Posterior cingulate gyrus (tissue), 11 donors: ENCODE results near the gene EN2.

Source experiments
- DNase-seq, 10 donors: peaks; one replicate each; pipeline versions ENCODE4 v3.0.0 to v3.0.0-alpha.2; 2020 to 2021; ENCODE audit warnings: mixed read lengths in 3 of 10
- intact Hi-C: fragments of 100-400 bp; cut with DNase I; formaldehyde crosslinking; loops from one replicate; pipeline ENCODE4 v1.15.1; 2023

Gene EN2

GRCh38 chr7:155460926-155461613 is 3.1 kb downstream of the EN2 start:
- intact Hi-C loops = no loop called here
- DNase-seq = peak in 2 of 10 donors; percentile 60 to 61

- DNase-seq = peak in 2 of 10 donors; percentile 46 to 53
- intact Hi-C loops = no loop called here
Measured at GRCh38 chr7:155461631-155462030, 3.7 kb downstream of the EN2 start.

DNA sequence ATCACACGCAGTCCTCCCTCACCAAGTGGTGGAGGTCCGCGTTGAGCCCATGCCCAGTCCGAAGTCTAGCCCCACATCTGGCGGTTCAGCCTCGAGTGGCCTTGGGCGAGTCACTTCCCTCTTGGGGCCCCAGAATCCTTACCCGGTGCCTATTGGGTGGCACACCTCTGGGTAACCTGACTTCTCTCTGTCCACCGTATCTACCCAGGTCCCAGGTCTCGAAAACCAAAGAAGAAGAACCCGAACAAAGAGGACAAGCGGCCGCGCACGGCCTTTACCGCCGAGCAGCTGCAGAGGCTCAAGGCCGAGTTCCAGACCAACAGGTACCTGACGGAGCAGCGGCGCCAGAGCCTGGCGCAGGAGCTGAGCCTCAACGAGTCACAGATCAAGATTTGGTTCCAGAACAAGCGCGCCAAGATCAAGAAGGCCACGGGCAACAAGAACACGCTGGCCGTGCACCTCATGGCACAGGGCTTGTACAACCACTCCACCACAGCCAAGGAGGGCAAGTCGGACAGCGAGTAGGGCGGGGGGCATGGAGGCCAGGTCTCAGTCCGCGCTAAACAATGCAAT is 4.3 kb downstream of the EN2 start:
- DNase-seq = peak in 2 of 10 donors; percentile 58 to 80
- intact Hi-C loops = no loop called here

DNA sequence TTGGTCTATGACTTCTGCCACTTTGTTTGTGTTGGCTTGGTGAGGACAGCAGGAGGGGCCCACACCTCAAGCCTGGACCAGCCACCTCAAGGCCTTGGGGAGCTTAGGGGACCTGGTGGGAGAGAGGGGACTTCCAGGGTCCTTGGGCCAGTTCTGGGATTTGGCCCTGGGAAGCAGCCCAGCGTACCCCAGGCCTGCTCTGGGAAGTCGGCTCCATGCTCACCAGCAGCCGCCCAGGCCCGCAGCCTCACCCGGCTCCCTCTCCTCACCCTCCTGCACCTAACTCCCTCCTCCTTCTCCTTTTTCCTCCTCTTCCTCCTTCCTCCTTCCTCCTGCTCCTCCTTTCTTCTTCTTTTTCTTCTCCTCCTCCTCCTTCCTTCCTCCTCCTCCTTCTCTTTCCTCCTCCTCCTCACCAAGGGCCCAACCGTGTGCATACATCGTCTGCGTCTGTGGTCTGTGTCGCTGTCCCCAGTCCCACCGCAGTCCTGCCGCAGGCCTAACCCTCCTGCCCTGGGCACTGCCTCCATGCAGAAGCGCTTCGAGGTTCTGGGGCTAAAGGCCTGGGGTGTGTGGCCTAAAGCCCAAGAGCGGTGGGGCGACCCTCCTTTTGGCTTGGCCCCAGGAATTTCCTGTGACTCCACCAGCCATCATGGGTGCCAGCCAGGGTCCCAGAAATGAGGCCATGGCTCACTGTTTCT is 5.3 kb downstream of the EN2 start:
- DNase-seq = peak in 2 of 10 donors; percentile 59 to 61

GRCh38 chr7:155464183-155464582 is 6.3 kb downstream of the EN2 start:
- peak in 1 of 10 donors; percentile 24 for DNase-seq
- intact Hi-C loops = no loop called here

More for the DNA sequence above, 5.3 kb downstream of the EN2 start:
- intact Hi-C loops = no loop called here

GRCh38 chr7:155464948-155465739 is 7.2 kb downstream of the EN2 start:
- DNase-seq = peak in 2 of 10 donors; percentile 44 to 52
- intact Hi-C loops = no loop called here

DNA sequence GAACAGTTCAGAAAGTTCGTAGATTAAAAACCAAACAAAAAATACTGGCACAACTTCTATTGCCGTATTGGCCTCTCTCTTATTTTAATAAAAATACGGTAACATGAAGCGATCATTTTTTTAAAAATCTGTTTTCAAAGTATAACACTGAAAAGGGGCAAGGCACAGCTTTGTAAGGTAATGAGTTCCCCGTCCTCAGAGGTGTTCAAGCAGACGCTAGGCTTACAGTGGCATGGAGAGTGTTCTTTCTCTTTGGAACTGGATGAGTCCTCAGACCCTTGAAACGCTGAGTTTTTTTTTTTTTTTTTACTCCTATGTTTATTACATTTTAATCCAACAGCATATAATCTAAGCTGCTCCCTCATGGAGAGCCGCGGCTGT is 7.8 kb downstream of the EN2 start:
- intact Hi-C loops = no loop called here
- DNase-seq = no peak

DNA sequence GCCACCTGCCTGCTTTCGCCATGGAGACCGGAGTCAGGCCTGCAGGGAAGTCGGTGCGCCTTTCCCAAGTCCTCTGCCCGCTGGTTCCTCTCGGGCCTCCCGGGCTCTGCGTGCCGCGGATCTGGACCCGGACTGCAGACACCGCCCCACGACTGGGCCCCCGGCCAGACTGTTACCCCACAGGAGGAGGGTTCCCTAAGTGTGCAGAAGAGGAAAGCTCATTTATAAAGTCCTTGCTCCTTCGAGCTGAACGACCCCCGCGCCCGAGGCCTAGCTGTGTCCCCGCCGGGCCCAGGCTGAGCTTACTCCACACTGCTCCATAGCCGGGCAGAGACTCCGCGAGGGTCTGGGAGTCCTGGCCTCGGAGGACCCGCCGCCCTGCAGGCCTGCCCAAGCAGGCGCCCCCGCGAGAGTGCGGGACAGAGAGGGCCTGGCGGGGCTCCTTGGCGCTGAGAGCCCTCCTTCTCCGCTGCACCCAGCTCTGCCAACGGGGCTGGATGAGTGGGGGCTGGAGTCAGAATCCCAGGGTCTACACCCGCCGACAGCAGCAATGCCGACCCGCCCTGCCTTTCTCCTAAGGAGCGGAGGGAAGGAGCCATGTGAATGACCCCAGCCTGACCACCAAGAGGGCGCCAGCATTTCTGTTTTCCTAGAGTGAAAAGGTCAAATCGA is 8.3 kb downstream of the EN2 start:
- intact Hi-C loops = no loop called here
- DNase-seq = peak in 2 of 10 donors; percentile 54 to 82

GRCh38 chr7:155466814-155467733 is 9.1 kb downstream of the EN2 start:
- intact Hi-C loops = no loop called here
- peak in 2 of 10 donors; percentile 70 to 72 for DNase-seq

DNA sequence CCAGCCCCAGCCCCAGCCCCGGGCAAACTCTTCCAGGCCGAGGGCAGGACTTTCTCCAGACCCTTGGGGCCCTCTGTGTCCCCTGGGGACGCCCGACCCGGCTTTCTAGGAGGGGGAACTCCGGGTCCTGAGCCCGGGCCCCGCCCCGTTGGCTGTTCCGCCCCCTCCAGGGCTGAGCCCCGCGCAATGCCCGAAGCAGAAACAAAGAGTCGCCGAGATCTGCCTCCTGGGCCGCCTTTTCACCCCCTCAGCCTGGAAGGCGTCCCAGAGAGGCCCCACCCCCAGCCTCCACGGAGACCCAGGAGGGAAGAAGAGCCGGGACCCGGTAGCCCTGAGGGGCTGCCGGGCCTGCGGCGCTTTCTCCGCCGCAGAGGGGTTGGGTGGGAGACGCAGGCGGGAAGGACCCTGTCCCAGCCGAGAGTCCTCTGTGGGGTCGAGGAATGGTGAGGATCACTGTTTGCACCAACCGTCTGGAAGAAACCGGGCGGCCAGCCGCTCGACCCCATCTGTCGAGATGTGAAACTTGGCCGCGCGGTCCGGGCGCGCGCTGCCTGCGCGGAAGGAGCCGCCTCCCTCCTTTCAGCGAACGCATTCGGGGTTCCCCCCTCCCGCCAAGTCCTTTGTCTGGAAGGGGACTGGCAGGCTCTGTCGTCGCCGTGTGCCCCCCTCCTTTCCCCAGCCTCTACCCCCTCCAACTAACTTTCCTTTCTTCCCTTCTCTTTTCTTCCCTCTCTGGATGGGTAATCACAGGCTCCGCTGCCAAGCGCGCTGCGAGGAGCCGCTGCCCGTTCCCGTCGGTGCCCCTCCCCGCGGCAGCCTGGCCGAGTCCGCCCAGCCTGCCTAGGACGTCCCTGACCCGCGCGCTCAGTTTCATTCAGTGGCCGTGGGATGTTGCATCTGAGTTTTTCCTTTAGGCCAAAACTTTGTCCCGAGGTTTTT is 10.2 kb downstream of the EN2 start:
- intact Hi-C loops = no loop called here
- peak in 2 of 10 donors; percentile 24 to 80 for DNase-seq

- no peak for DNase-seq
- intact Hi-C loops = no loop called here
Measured at GRCh38 chr7:155468785-155469148, 10.8 kb downstream of the EN2 start.

GRCh38 chr7:155469311-155470185 is 11.6 kb downstream of the EN2 start:
- intact Hi-C loops = no loop called here
- DNase-seq = no peak

GRCh38 chr7:155470186-155470487 is 12.2 kb downstream of the EN2 start:
- intact Hi-C loops = no loop called here
- DNase-seq = peak in 1 of 10 donors; percentile 61

- DNase-seq = peak in 1 of 10 donors; percentile 50
Measured at GRCh38 chr7:155470686-155471638, 13.0 kb downstream of the EN2 start.

DNA sequence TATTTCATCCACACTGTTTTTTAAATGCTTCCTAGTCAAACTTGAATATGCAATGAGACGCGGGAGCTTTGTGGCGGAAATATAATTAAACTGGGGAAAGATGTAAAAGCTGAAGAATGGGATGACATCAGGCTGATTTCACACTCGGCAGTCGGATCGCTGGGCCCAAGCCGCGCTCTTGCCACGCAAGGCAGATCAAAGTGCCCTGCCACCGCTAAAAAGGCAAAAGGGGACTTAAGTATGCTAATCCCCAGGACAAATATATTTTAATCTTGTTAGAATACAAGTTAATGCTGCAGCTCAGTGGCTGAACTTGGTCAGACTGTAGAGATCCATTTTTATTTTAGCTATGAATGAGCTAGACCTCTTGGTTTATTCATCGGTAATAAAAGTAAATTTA is 13.8 kb downstream of the EN2 start:
- intact Hi-C loops = no loop called here
- DNase-seq = peak in 1 of 10 donors; percentile 40

More at GRCh38 chr7:155470686-155471638, 13.0 kb downstream of the EN2 start:
- intact Hi-C loops = no loop called here

GRCh38 chr7:155477476-155477875 is 19.5 kb downstream of the EN2 start:
- no peak for DNase-seq
- intact Hi-C loops = no loop called here
